Nephron (organoid): Measurements from ENCODE around the gene EIF3A.
A peak's percentile ranks its signal among the peaks of the same experiment; 100 is the strongest.
"Not testable (repeated sequence)": the region's sequence is repeated elsewhere in the genome, so short reads cannot be mapped to it uniquely, and the experiment has no call there.

Experiments used
- H3K27ac Mint-ChIP-seq, 3 experiments: 2 replicates each; pipeline ENCODE4 v1.8.0; 2020; ENCODE audit warnings: mixed read lengths in 3 of 3, mild to moderate bottlenecking in 2 of 3, moderate library complexity in 1 of 3
- H3K27me3 Mint-ChIP-seq: 2 replicates; pipeline ENCODE4 v1.8.0; 2021; ENCODE audit warnings: low read depth, mild to moderate bottlenecking, moderate library complexity, mixed read lengths
- H3K36me3 Mint-ChIP-seq: 2 replicates; pipeline ENCODE4 v1.8.0; 2020; ENCODE audit warnings: low read depth, mixed read lengths
- H3K4me1 Mint-ChIP-seq: 2 replicates; pipeline ENCODE4 v1.8.0; 2020; ENCODE audit warnings: mixed read lengths
- H3K4me3 Mint-ChIP-seq, 3 experiments: 2 replicates each; pipeline ENCODE4 v1.8.0; 2020; ENCODE audit warnings: mild to moderate bottlenecking in 3 of 3, mixed read lengths in 3 of 3, moderate library complexity in 2 of 3
- H3K9me3 Mint-ChIP-seq: 2 replicates; pipeline ENCODE4 v1.8.0; 2020; ENCODE audit warnings: mixed read lengths
- TF ChIP-seq, protein P1 (sequence below), 3 experiments: fragments of 200-600 bp; sonication (generic); IDR thresholded peaks; one replicate each; pipeline ENCODE4 v1.5.0; 2021; ENCODE audit warnings: antibody characterized with exemption in 3 of 3; ENCODE audit not compliant: unreplicated experiment in 3 of 3

Gene EIF3A

DNA sequence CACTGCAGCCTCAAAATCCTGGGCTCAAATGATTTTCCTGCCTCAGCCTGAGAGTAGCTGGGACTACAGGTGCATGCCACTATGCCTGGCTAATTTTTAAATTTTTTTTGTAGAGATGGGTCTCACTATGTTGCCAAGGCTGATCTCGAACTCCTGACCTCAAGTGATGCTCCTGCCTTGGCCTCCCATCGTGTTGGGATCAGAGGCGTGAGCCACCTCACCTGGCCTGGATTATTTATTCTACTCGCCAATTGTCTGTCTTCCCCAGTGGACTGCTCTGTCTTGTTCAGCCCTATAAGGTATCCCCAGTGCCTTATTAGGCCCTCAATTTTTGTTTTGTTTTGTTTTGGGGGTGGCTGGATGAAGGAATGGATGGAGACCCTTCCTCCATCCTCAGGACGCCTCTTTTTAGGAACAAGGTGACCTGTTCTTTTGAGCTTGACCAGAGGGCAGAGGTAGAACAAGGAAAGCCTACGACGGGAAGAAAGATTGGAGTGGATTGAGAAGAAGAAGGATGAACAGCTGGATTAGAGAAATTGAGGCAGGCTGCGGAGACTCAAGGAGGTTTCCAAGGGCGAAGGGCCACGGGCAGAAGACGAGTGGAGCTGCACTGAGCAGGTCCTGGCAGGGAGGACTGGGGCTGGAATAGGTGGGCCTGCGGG lies 22.8 kb upstream of the EIF3A start:
- peak overlapping the region; percentile 83 to 89 (median 85) for H3K4me3 Mint-ChIP-seq
- TF ChIP-seq, protein P1, sequence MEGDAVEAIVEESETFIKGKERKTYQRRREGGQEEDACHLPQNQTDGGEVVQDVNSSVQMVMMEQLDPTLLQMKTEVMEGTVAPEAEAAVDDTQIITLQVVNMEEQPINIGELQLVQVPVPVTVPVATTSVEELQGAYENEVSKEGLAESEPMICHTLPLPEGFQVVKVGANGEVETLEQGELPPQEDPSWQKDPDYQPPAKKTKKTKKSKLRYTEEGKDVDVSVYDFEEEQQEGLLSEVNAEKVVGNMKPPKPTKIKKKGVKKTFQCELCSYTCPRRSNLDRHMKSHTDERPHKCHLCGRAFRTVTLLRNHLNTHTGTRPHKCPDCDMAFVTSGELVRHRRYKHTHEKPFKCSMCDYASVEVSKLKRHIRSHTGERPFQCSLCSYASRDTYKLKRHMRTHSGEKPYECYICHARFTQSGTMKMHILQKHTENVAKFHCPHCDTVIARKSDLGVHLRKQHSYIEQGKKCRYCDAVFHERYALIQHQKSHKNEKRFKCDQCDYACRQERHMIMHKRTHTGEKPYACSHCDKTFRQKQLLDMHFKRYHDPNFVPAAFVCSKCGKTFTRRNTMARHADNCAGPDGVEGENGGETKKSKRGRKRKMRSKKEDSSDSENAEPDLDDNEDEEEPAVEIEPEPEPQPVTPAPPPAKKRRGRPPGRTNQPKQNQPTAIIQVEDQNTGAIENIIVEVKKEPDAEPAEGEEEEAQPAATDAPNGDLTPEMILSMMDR (IDR thresholded peaks at IDR 0.05; ENCODE audit: unreplicated experiment in 3 of 3): no peak
- H3K27me3 Mint-ChIP-seq: peaks cover 9% of the 10 kb centered on the region
- peaks cover 7% of the 10 kb centered on the region for H3K36me3 Mint-ChIP-seq
- peak overlapping the region in 2 of 3 experiments; percentile 56 to 79 for H3K27ac Mint-ChIP-seq
- no peaks in the 10 kb centered on the region for H3K9me3 Mint-ChIP-seq
- no peaks in the 10 kb centered on the region for H3K4me1 Mint-ChIP-seq

DNA sequence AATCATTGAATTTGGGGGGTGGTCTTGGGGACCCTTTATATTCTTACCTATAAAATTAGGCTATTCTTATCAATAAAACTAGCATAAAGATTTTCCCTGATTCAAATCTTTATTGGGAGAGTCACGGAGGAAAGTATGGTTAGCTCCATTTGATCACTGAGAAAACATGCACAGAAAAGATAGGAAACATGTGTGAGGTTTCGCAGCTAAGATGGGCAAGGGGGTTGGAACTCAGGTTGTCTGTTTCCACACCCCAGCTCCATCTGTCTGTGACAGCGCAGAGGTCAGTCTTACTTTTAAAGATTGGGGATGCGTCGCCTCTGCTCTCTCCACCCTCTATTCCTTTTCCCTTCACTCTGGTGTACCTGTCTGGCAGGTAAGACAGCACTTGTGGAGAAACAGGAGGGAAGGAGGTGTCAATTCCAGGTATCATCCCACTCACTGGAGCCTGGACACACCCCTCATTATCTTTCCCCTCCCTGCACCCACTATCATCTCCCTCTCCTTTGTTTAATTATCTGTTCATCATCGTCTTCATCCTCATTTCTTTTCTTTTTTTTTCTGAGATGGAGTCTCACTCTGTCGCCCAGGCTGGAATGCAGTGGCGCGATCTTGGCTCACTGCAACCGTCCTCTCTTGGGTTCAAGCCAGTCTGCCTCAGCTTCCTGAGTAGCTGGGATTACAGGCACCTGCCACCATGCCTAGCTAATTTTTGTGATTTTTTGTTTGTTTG lies 20.9 kb upstream of the EIF3A start:
- H3K27ac Mint-ChIP-seq: no peak overlapping the region
- H3K4me1 Mint-ChIP-seq: no peaks in the 10 kb centered on the region
- no peaks in the 10 kb centered on the region for H3K36me3 Mint-ChIP-seq

DNA sequence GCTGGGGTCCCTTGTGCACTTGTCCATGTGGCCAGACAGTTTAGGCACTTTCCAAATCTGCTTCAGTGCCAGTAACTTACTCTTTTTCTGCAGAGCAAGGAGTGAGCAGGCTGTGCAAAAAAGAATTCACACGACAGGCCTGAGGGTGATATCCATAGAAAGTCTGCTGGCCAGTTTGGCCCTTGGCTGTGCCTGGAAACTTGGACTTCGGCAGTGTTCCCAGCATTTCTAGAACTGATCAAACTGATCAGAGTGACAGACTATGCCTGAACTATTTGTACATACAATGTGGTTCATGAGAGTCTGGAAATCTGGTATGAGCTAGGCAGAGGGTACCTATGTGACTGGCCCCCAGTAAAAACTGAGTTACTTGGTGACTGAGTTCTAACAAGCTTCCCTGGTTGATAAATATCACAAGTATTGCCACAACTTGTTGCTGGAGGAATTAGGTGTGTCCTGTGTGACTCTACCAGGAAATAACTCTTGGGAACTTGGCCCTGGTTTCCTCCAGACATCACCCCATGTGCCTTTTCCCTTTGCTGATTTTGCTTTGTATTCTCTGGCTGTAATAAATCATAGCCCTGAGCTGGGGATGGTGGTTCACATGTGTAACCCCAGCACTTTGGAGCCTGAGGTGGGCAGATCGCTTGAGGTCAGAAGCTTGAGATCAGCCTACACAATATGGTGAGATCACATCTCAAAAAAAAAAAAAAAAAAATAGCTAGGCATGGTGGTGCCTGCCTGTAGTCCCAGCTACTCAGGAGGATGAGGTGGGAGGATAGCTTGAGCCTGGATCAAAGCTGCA lies 20.0 kb upstream of the EIF3A start:
- no peak overlapping the region for H3K27ac Mint-ChIP-seq
- peaks cover 9% of the 10 kb centered on the region for H3K27me3 Mint-ChIP-seq
- H3K4me3 Mint-ChIP-seq: no peak overlapping the region
- H3K9me3 Mint-ChIP-seq: no peaks in the 10 kb centered on the region
- no peaks in the 10 kb centered on the region for H3K4me1 Mint-ChIP-seq
- TF ChIP-seq, protein P1 (IDR thresholded peaks at IDR 0.05; ENCODE audit: unreplicated experiment in 3 of 3): no peak
- H3K36me3 Mint-ChIP-seq: no peaks in the 10 kb centered on the region

More for the DNA sequence above, 20.9 kb upstream of the EIF3A start:
- Mint-ChIP-seq H3K9me3 (no peaks in the 10 kb centered on the region), H3K4me3 (peak overlapping the region in 2 of 3 experiments; percentile 43 to 64), H3K27me3 (peaks cover 9% of the 10 kb centered on the region)
- TF ChIP-seq, protein P1 (IDR thresholded peaks at IDR 0.05; ENCODE audit: unreplicated experiment in 3 of 3): no peak

DNA sequence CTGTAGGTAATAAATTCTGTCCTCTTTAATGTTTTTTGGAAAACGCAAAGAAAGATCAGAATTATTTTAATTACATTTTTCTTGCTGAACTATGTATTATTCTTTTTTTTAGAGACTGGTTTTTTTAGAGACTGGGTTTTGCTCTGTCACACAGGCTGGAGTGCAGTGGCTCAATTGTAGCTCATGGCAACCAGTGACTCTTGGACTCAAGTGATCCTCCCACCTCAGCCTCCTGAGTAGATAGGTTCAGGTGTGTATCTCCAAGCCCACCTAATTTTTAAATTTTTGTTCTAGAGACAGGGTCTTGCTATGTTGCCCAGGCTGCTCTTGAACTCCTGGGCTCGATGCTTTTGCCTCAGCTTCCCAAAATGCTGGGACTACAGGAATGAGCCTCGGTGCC lies 18.0 kb upstream of the EIF3A start:
- Mint-ChIP-seq H3K27ac (no peak overlapping the region), H3K4me1 (no peaks in the 10 kb centered on the region), H3K36me3 (no peaks in the 10 kb centered on the region), H3K9me3 (no peaks in the 10 kb centered on the region), H3K27me3 (peaks cover 11% of the 10 kb centered on the region), H3K4me3 (no peak overlapping the region)
- TF ChIP-seq, protein P1 (IDR thresholded peaks at IDR 0.05; ENCODE audit: unreplicated experiment in 3 of 3): no peak

DNA sequence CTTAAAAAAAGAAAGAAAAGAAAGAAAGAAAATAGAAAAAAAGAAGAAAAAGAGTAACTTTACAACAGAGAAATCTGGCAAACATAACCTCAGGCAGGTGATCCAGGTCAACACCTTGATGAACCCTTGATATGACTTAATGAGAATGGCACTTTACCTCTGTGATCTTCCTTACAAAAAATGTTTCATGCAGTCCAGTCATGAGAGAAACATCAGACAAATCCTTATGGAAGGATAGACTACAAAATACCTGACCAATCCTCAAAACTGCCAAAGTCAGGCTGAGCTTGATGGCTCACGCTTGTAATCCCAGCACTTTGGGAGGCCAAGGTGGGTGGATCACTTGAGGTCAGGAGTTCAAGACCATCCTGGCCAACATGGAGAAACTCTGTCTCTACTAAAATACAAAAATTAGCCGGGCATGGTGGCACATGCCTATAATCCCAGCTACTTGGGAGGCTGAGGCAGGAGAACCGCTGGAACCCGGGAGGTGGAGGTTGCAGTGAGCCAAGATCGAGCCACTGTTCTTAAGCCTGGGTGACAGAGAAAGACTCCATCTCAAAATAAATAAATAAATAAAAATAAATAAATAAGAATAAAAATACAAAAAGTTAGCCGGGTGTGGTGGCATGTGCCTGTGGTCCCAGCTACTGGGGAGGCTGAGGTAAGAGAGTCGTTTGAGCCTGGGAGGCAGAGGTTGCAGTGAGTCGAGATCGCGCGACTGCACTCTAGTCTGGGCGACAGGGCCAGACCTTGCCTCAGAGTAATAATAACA lies 16.2 kb upstream of the EIF3A start:
- not testable (repeated sequence) for H3K27ac Mint-ChIP-seq, H3K36me3 Mint-ChIP-seq, H3K9me3 Mint-ChIP-seq, H3K4me1 Mint-ChIP-seq, H3K4me3 Mint-ChIP-seq
- H3K27me3 Mint-ChIP-seq: peaks cover 13% of the 10 kb centered on the region
